ENCODE measurements around the gene IL1F10.

The IL1F10 gene

GRCh38 chr2:113039158-113039557, 28.6 kb upstream of the IL1F10 start:
- no peak overlapping the region for H3K9ac ChIP-seq (ENCODE audit: low read depth in 1 of 2, low read length in 2 of 2)
- no peaks in the 10 kb centered on the region for H3K36me3 ChIP-seq (ENCODE audit: control insufficient read depth in 2 of 2, insufficient read depth in 2 of 2, low read length in 2 of 2)
- H3K9me3 ChIP-seq (ENCODE audit: control insufficient read depth in 2 of 2, low read length in 2 of 2), result no peaks in the 10 kb centered on the region
- no peaks in the 10 kb centered on the region for H3K4me1 ChIP-seq (ENCODE audit: control insufficient read depth in 2 of 2, insufficient read depth in 2 of 2, low read length in 2 of 2)
- H3K4me3 ChIP-seq (ENCODE audit: low read length in 2 of 2), result no peak overlapping the region
- H3K27ac ChIP-seq (ENCODE audit: low read depth in 2 of 2, low read length in 2 of 2), result no peak overlapping the region
- no peaks in the 10 kb centered on the region for H3K27me3 ChIP-seq (ENCODE audit: control insufficient read depth in 2 of 2, insufficient read depth in 2 of 2, low read length in 2 of 2)

GRCh38 chr2:113039719-113040118, 28.1 kb upstream of the IL1F10 start:
- Histone ChIP-seq H3K9ac (ENCODE audit: low read depth in 1 of 2, low read length in 2 of 2) (no peak overlapping the region), H3K4me1 (ENCODE audit: control insufficient read depth in 2 of 2, insufficient read depth in 2 of 2, low read length in 2 of 2) (no peaks in the 10 kb centered on the region), H3K4me3 (ENCODE audit: low read length in 2 of 2) (no peak overlapping the region), H3K9me3 (ENCODE audit: control insufficient read depth in 2 of 2, low read length in 2 of 2) (no peaks in the 10 kb centered on the region), H3K36me3 (ENCODE audit: control insufficient read depth in 2 of 2, insufficient read depth in 2 of 2, low read length in 2 of 2) (no peaks in the 10 kb centered on the region), H3K27me3 (ENCODE audit: control insufficient read depth in 2 of 2, insufficient read depth in 2 of 2, low read length in 2 of 2) (no peaks in the 10 kb centered on the region), H3K27ac (ENCODE audit: low read depth in 2 of 2, low read length in 2 of 2) (no peak overlapping the region)

GRCh38 chr2:113041871-113042270, 25.9 kb upstream of the IL1F10 start:
- Histone ChIP-seq H3K27ac (ENCODE audit: low read depth in 2 of 2, low read length in 2 of 2) (no peak overlapping the region), H3K4me1 (ENCODE audit: control insufficient read depth in 2 of 2, insufficient read depth in 2 of 2, low read length in 2 of 2) (no peaks in the 10 kb centered on the region), H3K27me3 (ENCODE audit: control insufficient read depth in 2 of 2, insufficient read depth in 2 of 2, low read length in 2 of 2) (no peaks in the 10 kb centered on the region), H3K36me3 (ENCODE audit: control insufficient read depth in 2 of 2, insufficient read depth in 2 of 2, low read length in 2 of 2) (no peaks in the 10 kb centered on the region), H3K9me3 (ENCODE audit: control insufficient read depth in 2 of 2, low read length in 2 of 2) (no peaks in the 10 kb centered on the region), H3K4me3 (ENCODE audit: low read length in 2 of 2) (no peak overlapping the region), H3K9ac (ENCODE audit: low read depth in 1 of 2, low read length in 2 of 2) (no peak overlapping the region)

GRCh38 chr2:113046465-113046864, 21.3 kb upstream of the IL1F10 start:
- Histone ChIP-seq H3K4me1 (ENCODE audit: control insufficient read depth in 2 of 2, insufficient read depth in 2 of 2, low read length in 2 of 2) (no peaks in the 10 kb centered on the region), H3K27me3 (ENCODE audit: control insufficient read depth in 2 of 2, insufficient read depth in 2 of 2, low read length in 2 of 2) (no peaks in the 10 kb centered on the region), H3K27ac (ENCODE audit: low read depth in 2 of 2, low read length in 2 of 2) (no peak overlapping the region), H3K9me3 (ENCODE audit: control insufficient read depth in 2 of 2, low read length in 2 of 2) (no peaks in the 10 kb centered on the region), H3K4me3 (ENCODE audit: low read length in 2 of 2) (no peak overlapping the region), H3K9ac (ENCODE audit: low read depth in 1 of 2, low read length in 2 of 2) (no peak overlapping the region), H3K36me3 (ENCODE audit: control insufficient read depth in 2 of 2, insufficient read depth in 2 of 2, low read length in 2 of 2) (no peaks in the 10 kb centered on the region)

GRCh38 chr2:113050921-113051895, 16.6 kb upstream of the IL1F10 start:
- Histone ChIP-seq H3K36me3 (ENCODE audit: control insufficient read depth in 2 of 2, insufficient read depth in 2 of 2, low read length in 2 of 2) (no peaks in the 10 kb centered on the region), H3K9me3 (ENCODE audit: control insufficient read depth in 2 of 2, low read length in 2 of 2) (peaks cover 0 to 2% of the 10 kb centered on the region in 2 donors)

GRCh38 chr2:113052396-113052917, 15.3 kb upstream of the IL1F10 start, which contains the start of gene IL36B:
Gene IL36B (minus strand): TSS chr2:113052867.
- Histone ChIP-seq H3K9ac (ENCODE audit: low read depth in 1 of 2, low read length in 2 of 2) (no peak within 1 kb of the TSS), H3K27ac (ENCODE audit: low read depth in 2 of 2, low read length in 2 of 2) (no peak within 1 kb of the TSS), H3K4me1 (ENCODE audit: control insufficient read depth in 2 of 2, insufficient read depth in 2 of 2, low read length in 2 of 2) (no peaks in the 10 kb centered on the region), H3K27me3 (ENCODE audit: control insufficient read depth in 2 of 2, insufficient read depth in 2 of 2, low read length in 2 of 2) (peaks cover 0 to 2% of the 10 kb centered on the region in 2 donors), H3K4me3 (ENCODE audit: low read length in 2 of 2) (no peak within 1 kb of the TSS), H3K9me3 (ENCODE audit: control insufficient read depth in 2 of 2, low read length in 2 of 2) (peaks cover 0 to 2% of the 10 kb centered on the region in 2 donors), H3K36me3 (ENCODE audit: control insufficient read depth in 2 of 2, insufficient read depth in 2 of 2, low read length in 2 of 2) (no peaks in the 10 kb centered on the region)

More at GRCh38 chr2:113050921-113051895, 16.6 kb upstream of the IL1F10 start:
- no peak overlapping the region for H3K9ac ChIP-seq (ENCODE audit: low read depth in 1 of 2, low read length in 2 of 2)
- H3K27me3 ChIP-seq (ENCODE audit: control insufficient read depth in 2 of 2, insufficient read depth in 2 of 2, low read length in 2 of 2), result peaks cover 0 to 2% of the 10 kb centered on the region in 2 donors
- H3K27ac ChIP-seq (ENCODE audit: low read depth in 2 of 2, low read length in 2 of 2), result no peak overlapping the region
- no peak overlapping the region for H3K4me3 ChIP-seq (ENCODE audit: low read length in 2 of 2)
- H3K4me1 ChIP-seq (ENCODE audit: control insufficient read depth in 2 of 2, insufficient read depth in 2 of 2, low read length in 2 of 2), result no peaks in the 10 kb centered on the region

GRCh38 chr2:113053666-113054065, 14.1 kb upstream of the IL1F10 start:
- H3K4me3 ChIP-seq (ENCODE audit: low read length in 2 of 2), result no peak overlapping the region
- H3K27ac ChIP-seq (ENCODE audit: low read depth in 2 of 2, low read length in 2 of 2), result no peak overlapping the region
- H3K4me1 ChIP-seq (ENCODE audit: control insufficient read depth in 2 of 2, insufficient read depth in 2 of 2, low read length in 2 of 2), result no peaks in the 10 kb centered on the region
- peaks cover 0 to 2% of the 10 kb centered on the region in 2 donors for H3K9me3 ChIP-seq (ENCODE audit: control insufficient read depth in 2 of 2, low read length in 2 of 2)
- H3K36me3 ChIP-seq (ENCODE audit: control insufficient read depth in 2 of 2, insufficient read depth in 2 of 2, low read length in 2 of 2), result no peaks in the 10 kb centered on the region
- H3K9ac ChIP-seq (ENCODE audit: low read depth in 1 of 2, low read length in 2 of 2), result no peak overlapping the region
- H3K27me3 ChIP-seq (ENCODE audit: control insufficient read depth in 2 of 2, insufficient read depth in 2 of 2, low read length in 2 of 2), result peaks cover 0 to 2% of the 10 kb centered on the region in 2 donors

GRCh38 chr2:113054066-113054465, 13.7 kb upstream of the IL1F10 start:
- no peak overlapping the region for H3K4me3 ChIP-seq (ENCODE audit: low read length in 2 of 2)
- no peak overlapping the region for H3K27ac ChIP-seq (ENCODE audit: low read depth in 2 of 2, low read length in 2 of 2)
- H3K27me3 ChIP-seq (ENCODE audit: control insufficient read depth in 2 of 2, insufficient read depth in 2 of 2, low read length in 2 of 2), result peaks cover 0 to 2% of the 10 kb centered on the region in 2 donors
- H3K36me3 ChIP-seq (ENCODE audit: control insufficient read depth in 2 of 2, insufficient read depth in 2 of 2, low read length in 2 of 2), result no peaks in the 10 kb centered on the region
- no peaks in the 10 kb centered on the region for H3K4me1 ChIP-seq (ENCODE audit: control insufficient read depth in 2 of 2, insufficient read depth in 2 of 2, low read length in 2 of 2)
- H3K9ac ChIP-seq (ENCODE audit: low read depth in 1 of 2, low read length in 2 of 2), result no peak overlapping the region
- peaks cover 0 to 2% of the 10 kb centered on the region in 2 donors for H3K9me3 ChIP-seq (ENCODE audit: control insufficient read depth in 2 of 2, low read length in 2 of 2)

GRCh38 chr2:113056521-113056920, 11.2 kb upstream of the IL1F10 start:
- no peaks in the 10 kb centered on the region for H3K4me1 ChIP-seq (ENCODE audit: control insufficient read depth in 2 of 2, insufficient read depth in 2 of 2, low read length in 2 of 2)
- H3K27me3 ChIP-seq (ENCODE audit: control insufficient read depth in 2 of 2, insufficient read depth in 2 of 2, low read length in 2 of 2), result peaks cover 0 to 2% of the 10 kb centered on the region in 2 donors
- H3K9ac ChIP-seq (ENCODE audit: low read depth in 1 of 2, low read length in 2 of 2), result no peak overlapping the region
- no peak overlapping the region for H3K4me3 ChIP-seq (ENCODE audit: low read length in 2 of 2)
- no peaks in the 10 kb centered on the region for H3K36me3 ChIP-seq (ENCODE audit: control insufficient read depth in 2 of 2, insufficient read depth in 2 of 2, low read length in 2 of 2)
- H3K27ac ChIP-seq (ENCODE audit: low read depth in 2 of 2, low read length in 2 of 2), result no peak overlapping the region
- H3K9me3 ChIP-seq (ENCODE audit: control insufficient read depth in 2 of 2, low read length in 2 of 2), result peaks cover 0 to 2% of the 10 kb centered on the region in 2 donors

GRCh38 chr2:113057117-113057516, 10.7 kb upstream of the IL1F10 start:
- Histone ChIP-seq H3K4me1 (ENCODE audit: control insufficient read depth in 2 of 2, insufficient read depth in 2 of 2, low read length in 2 of 2) (no peaks in the 10 kb centered on the region), H3K9ac (ENCODE audit: low read depth in 1 of 2, low read length in 2 of 2) (no peak overlapping the region), H3K36me3 (ENCODE audit: control insufficient read depth in 2 of 2, insufficient read depth in 2 of 2, low read length in 2 of 2) (no peaks in the 10 kb centered on the region), H3K27me3 (ENCODE audit: control insufficient read depth in 2 of 2, insufficient read depth in 2 of 2, low read length in 2 of 2) (peaks cover 0 to 2% of the 10 kb centered on the region in 2 donors), H3K9me3 (ENCODE audit: control insufficient read depth in 2 of 2, low read length in 2 of 2) (peaks cover 0 to 2% of the 10 kb centered on the region in 2 donors), H3K27ac (ENCODE audit: low read depth in 2 of 2, low read length in 2 of 2) (no peak overlapping the region), H3K4me3 (ENCODE audit: low read length in 2 of 2) (no peak overlapping the region)

Data from mucosa of rectum (tissue), 2 donors.